MM.1S (cell line): Measurements from ENCODE around the gene C1QL2.

Experiments
- CTCF ChIP-seq: fragments of 300-600 bp; sonication (generic); IDR thresholded peaks from 2 replicates; pipeline ENCODE4 v1.5.1; 2016; ENCODE audit warnings: antibody characterized with exemption, low read length, mixed read lengths
- EZH2phosphoT487 ChIP-seq: fragments of 300-600 bp; sonication (generic); IDR thresholded peaks from 2 replicates; pipeline ENCODE4 v1.6.1; 2018; ENCODE audit warnings: antibody characterized with exemption, low read length

GRCh38 chr2:119184512-119184911 lies 26.0 kb upstream of the C1QL2 start:
- TF ChIP-seq CTCF (no peak), EZH2phosphoT487 (no peak)
